Thyroid gland (tissue), 4 donors: ENCODE results near the gene TEX261. TPM values are rescaled to one million over a fixed set of nuclear protein-coding genes. Genes with fewer than 3 reads are reported as not detected.

Source experiments
- DNase-seq, 2 donors: peaks; one replicate each; pipeline ENCODE4 v3.0.0-alpha.2; 2019
- H3K27ac ChIP-seq, 3 donors: fragments of 200-600 bp; sonication (generic); 1 replicate in 2 of 3; 2 replicates in 1 of 3; pipeline ENCODE4 v1.5.1; 2016 to 2019; ENCODE audit warnings: mild to moderate bottlenecking in 1 of 3, moderate library complexity in 1 of 3
- H3K27me3 ChIP-seq: fragments of 200-600 bp; sonication (generic); one replicate; pipeline ENCODE4 v1.5.1; 2019
- H3K36me3 ChIP-seq, 2 donors: fragments of 200-600 bp; sonication (generic); one replicate each; pipeline ENCODE4 v1.5.1; 2016 to 2019
- H3K4me1 ChIP-seq, 2 donors: fragments of 200-600 bp; sonication (generic); one replicate each; pipeline ENCODE4 v1.5.1; 2017 to 2019
- H3K4me3 ChIP-seq, 3 donors: fragments of 200-600 bp; sonication (generic); replicated peaks in 1 of 3; 1 replicate in 2 of 3; 2 replicates in 1 of 3; pipeline ENCODE4 v1.5.1; 2016; ENCODE audit warnings: mild to moderate bottlenecking in 1 of 3
- H3K9me3 ChIP-seq: fragments of 200-600 bp; sonication (generic); one replicate; pipeline ENCODE4 v1.5.1; 2017
- POLR2A ChIP-seq, 2 donors: fragments of 450-650 bp; IDR thresholded peaks; one replicate each; pipeline ENCODE4 v1.6.1; 2017; ENCODE audit warnings: antibody characterized with exemption in 2 of 2, mild to moderate bottlenecking in 2 of 2, moderate library complexity in 1 of 2
- WGBS, 2 donors: methylation state at CpG; one replicate each; pipeline ENCODE4 v1.1.5; 2017; 5-methylcytosine and 5-hydroxymethylcytosine counted together
- intact Hi-C: fragments of 100-400 bp; cut with DNase I; formaldehyde crosslinking; loops from one replicate; pipeline ENCODE4 v1.15.1; 2023
- total RNA-seq, 4 donors: library from RNA; depleted of rRNA; stranded (reverse); fragments of >200 nt; gene quantifications; one replicate each; pipeline ENCODE4 v1.2.3, GENCODE V29; 2016
- TF ChIP-seq, protein P1 (sequence below), 6 experiments: fragments of 200-600 bp in 3 of 6; fragments of 450-650 bp in 3 of 6; sonication (generic) in 3 of 6; IDR thresholded peaks; one replicate each; pipeline ENCODE4 v1.5.1; 2016 to 2019; ENCODE audit warnings: antibody characterized with exemption in 6 of 6, mild to moderate bottlenecking in 2 of 6, inconsistent platforms in 1 of 6, moderate library complexity in 1 of 6

Gene TEX261
- total RNA-seq, 4 donors from 2014 or later: 37.9 to 67.7 (median 51.4) TPM

DNA sequence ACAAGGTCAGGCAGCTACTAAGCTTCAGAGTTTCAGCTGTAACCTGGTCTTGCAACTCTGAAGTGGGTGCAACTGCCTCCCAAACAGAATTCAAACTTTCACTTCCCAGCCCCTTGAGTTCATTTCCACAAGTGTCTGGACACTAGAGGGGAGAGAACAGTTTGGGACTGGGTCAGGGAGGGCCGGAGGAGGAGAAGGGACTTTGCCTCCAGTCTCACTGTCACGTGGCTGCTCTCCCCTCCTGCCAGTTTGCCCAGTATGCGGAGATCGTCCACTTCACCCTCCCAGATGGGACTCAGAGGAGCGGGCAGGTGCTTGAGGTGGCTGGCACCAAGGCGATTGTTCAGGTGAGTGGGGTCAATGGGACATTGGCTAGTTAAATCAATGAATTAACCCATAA, 36.9 kb downstream of the TEX261 start:
- Histone ChIP-seq H3K4me1 (no peaks in the 10 kb centered on the region), H3K4me3 (no peak overlapping the region), H3K9me3 (no peaks in the 10 kb centered on the region), H3K27ac (no peak overlapping the region), H3K27me3 (no peaks in the 10 kb centered on the region), H3K36me3 (no peaks in the 10 kb centered on the region)
- intact Hi-C loops: no loop called here
- DNase-seq: no peak
- 41 to 44% methylated on average over 6 of the region's 6 CpGs for WGBS, 2 donors
- no peak for TF ChIP-seq POLR2A (IDR thresholded peaks at IDR 0.05)
- TF ChIP-seq, protein P1, sequence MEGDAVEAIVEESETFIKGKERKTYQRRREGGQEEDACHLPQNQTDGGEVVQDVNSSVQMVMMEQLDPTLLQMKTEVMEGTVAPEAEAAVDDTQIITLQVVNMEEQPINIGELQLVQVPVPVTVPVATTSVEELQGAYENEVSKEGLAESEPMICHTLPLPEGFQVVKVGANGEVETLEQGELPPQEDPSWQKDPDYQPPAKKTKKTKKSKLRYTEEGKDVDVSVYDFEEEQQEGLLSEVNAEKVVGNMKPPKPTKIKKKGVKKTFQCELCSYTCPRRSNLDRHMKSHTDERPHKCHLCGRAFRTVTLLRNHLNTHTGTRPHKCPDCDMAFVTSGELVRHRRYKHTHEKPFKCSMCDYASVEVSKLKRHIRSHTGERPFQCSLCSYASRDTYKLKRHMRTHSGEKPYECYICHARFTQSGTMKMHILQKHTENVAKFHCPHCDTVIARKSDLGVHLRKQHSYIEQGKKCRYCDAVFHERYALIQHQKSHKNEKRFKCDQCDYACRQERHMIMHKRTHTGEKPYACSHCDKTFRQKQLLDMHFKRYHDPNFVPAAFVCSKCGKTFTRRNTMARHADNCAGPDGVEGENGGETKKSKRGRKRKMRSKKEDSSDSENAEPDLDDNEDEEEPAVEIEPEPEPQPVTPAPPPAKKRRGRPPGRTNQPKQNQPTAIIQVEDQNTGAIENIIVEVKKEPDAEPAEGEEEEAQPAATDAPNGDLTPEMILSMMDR (IDR thresholded peaks at IDR 0.05): no peak

DNA sequence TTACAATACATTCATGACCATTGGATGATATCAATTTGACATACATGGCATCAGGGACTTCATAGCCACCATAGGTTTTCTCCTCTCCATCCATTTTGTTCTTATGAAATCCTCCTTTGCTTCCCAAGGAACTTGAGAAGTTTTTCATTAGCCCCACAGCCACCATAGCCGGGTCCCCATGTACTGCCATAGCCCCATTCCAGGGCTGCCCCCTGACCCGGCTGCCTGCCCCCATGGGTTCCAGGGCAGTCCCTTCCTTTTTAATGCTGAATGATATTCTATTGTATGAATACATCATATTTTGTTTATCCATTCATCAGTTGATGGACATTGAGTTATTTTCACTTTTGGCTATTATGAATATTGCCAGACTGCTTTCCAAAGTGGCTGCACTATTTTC, 38.5 kb downstream of the TEX261 start:
- no peaks in the 10 kb centered on the region for H3K9me3 ChIP-seq
- TF ChIP-seq, protein P1 (IDR thresholded peaks at IDR 0.05): no peak
- no peak for TF ChIP-seq POLR2A (IDR thresholded peaks at IDR 0.05)
- intact Hi-C loops: no loop called here
- H3K4me3 ChIP-seq: no peak overlapping the region
- WGBS, 2 donors: 89 to 91% methylated on average over 2 of the region's 2 CpGs
- H3K4me1 ChIP-seq: no peaks in the 10 kb centered on the region
- H3K36me3 ChIP-seq: no peaks in the 10 kb centered on the region
- no peak for DNase-seq
- no peaks in the 10 kb centered on the region for H3K27me3 ChIP-seq
- no peak overlapping the region for H3K27ac ChIP-seq

DNA sequence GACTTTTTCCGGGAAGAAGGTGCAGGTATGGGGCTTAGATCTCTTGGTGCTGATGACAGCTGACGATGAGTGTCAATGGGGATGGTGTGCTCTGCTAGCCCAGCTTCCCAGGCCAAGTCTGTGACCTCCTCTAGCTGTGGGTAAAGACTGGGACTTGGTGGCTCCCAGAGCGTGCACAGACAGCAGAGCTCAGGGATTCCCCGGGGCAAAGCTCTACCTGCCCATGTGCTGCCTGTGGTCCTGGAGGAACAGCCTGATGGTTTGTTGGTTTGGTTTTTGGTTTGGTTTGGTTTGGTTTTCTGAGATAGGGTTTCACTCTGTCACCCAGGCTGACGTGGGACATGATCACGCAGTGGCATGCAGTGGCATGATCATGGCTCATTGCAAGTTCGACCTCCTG, 39.8 kb downstream of the TEX261 start:
- Histone ChIP-seq H3K27ac (no peak overlapping the region), H3K27me3 (no peaks in the 10 kb centered on the region), H3K4me1 (no peaks in the 10 kb centered on the region), H3K36me3 (no peaks in the 10 kb centered on the region), H3K4me3 (no peak overlapping the region), H3K9me3 (no peaks in the 10 kb centered on the region)
- 79 to 84% methylated on average over 7 of the region's 7 CpGs for WGBS, 2 donors
- no peak for DNase-seq
- intact Hi-C loops: no loop called here
- TF ChIP-seq POLR2A (IDR thresholded peaks at IDR 0.05): no peak
- TF ChIP-seq, protein P1 (IDR thresholded peaks at IDR 0.05): no peak

DNA sequence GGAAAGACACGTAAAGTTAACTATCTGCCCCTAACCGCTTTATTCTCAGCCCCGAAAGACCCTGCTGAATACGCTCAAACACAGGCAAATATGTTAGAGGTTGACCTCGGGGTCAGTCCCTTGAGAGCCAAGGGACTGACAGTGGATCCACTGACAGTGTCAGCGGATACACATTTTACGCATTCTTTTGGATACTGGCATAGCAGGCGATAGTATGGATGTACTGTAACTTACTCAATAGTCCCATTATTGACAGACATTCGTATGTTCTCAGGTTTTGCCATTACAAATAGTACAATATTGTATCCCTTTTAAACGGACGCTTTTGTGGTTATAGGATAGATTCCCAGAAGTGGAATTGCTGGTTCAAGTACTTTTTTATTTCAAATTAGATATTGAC, 45.6 kb downstream of the TEX261 start:
- Histone ChIP-seq H3K4me3 (no peak overlapping the region), H3K9me3 (no peaks in the 10 kb centered on the region), H3K27me3 (no peaks in the 10 kb centered on the region), H3K36me3 (no peaks in the 10 kb centered on the region), H3K27ac (no peak overlapping the region), H3K4me1 (peaks cover 0 to 6% of the 10 kb centered on the region in 2 donors)
- no peak for DNase-seq
- intact Hi-C loops: no loop called here
- TF ChIP-seq, protein P1 (IDR thresholded peaks at IDR 0.05): no peak
- no peak for TF ChIP-seq POLR2A (IDR thresholded peaks at IDR 0.05)
- 72 to 73% methylated on average over 11 of the region's 11 CpGs for WGBS, 2 donors

DNA sequence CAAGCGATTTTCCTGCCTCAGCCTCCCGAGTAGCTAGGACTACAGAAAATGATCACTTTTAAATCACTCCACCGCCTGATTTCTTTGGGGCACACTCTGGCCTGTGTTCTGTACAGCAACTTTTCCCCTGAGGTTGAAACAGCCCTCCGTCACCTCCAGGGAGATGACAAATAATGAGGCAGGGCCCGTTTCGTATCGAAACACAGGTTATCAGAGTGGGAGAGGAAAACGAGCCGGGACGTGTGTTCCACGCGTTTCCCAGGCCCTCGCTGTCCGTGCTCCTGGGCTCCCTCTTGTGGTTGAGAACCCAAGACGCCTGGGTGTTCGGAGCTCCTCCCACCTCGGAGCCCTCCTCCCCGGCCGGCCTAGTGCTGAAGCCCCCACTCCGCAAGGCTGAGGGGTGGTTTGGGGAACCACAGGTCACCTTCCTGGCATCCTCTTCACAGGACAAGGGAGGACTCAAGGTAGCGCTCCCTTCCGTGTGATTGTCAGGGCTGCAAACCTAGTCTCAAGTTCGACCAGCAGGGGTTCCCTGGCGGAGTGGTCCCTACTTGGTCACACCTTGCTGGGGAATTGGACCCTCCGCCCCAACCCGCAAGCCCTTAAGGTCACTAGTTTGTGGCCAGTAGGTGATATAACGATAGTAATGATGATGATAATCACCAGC, 46.2 kb downstream of the TEX261 start:
- WGBS, 2 donors: 10 to 13% methylated on average over 19 to 25 of the region's 27 CpGs
- no peaks in the 10 kb centered on the region for H3K9me3 ChIP-seq
- intact Hi-C loops: no loop called here
- no peak for TF ChIP-seq POLR2A (IDR thresholded peaks at IDR 0.05)
- TF ChIP-seq, protein P1 (IDR thresholded peaks at IDR 0.05): peak; percentile 55 to 92 (median 74)
- H3K4me1 ChIP-seq: peaks cover 0 to 6% of the 10 kb centered on the region in 2 donors
- no peaks in the 10 kb centered on the region for H3K27me3 ChIP-seq
- DNase-seq: peak; percentile 72 to 73
- H3K36me3 ChIP-seq: no peaks in the 10 kb centered on the region
- no peak overlapping the region for H3K27ac ChIP-seq
- H3K4me3 ChIP-seq: no peak overlapping the region
